HG03457 (cell line): Measurements from ENCODE around the gene ZBTB20.
"Not testable (repeated sequence)": the region's sequence is repeated elsewhere in the genome, so short reads cannot be mapped to it uniquely, and the experiment has no call there.

Source experiments
- ATAC-seq: cut with Tn5 transposase; IDR thresholded peaks from one replicate; pipeline ENCODE4 v1.9.1; 2021; ENCODE audit warnings: moderate number of reproducible peaks; ENCODE audit not compliant: unreplicated experiment

Gene ZBTB20

GRCh38 chr3:115146418-115147328 is at the start of gene ZBTB20:
TSS of gene ZBTB20 (minus strand) at chr3:115147288.
- ATAC-seq: peak; percentile 12

DNA sequence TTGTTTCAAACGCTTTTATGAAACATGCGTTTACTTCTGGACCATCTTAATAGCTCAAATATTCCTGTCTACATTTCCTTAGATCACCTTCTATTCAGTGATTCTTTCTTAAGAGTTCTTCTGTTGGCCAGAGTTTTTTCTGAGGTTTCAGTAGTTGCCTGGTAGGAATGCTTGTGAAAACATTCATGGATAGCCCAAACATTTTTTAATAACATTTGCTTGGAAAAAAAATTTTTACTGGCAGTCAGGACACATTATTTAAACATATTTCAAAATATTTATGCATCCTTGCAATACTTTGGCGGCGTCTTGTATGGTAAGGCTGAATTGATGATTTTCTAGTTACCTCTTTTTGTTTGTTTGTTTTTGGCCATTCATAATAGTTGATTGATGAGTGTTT is 47.4 kb upstream of the ZBTB20 start:
- no peak for ATAC-seq

DNA sequence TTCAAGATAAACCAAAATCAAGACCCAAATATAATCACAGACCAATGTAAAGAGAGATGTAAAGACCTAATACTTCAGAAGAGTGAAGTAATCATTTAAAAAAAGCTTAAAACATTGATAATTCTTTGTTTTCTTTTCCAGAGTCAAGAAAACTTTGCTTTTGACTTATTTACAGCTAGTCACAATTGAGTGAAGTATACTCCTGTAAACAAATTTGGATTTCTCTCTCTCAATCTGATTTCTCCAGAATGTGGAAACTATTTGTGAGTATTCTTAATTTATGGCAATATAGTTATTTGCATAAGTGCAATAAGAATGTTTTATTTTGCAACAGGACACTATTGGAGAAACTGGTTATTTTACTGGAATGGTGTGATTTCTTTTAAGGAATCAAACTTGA is 43.7 kb upstream of the ZBTB20 start:
- no peak for ATAC-seq

- ATAC-seq: peak; percentile 99
Measured at GRCh38 chr3:115187149-115187757, 40.2 kb upstream of the ZBTB20 start.

DNA sequence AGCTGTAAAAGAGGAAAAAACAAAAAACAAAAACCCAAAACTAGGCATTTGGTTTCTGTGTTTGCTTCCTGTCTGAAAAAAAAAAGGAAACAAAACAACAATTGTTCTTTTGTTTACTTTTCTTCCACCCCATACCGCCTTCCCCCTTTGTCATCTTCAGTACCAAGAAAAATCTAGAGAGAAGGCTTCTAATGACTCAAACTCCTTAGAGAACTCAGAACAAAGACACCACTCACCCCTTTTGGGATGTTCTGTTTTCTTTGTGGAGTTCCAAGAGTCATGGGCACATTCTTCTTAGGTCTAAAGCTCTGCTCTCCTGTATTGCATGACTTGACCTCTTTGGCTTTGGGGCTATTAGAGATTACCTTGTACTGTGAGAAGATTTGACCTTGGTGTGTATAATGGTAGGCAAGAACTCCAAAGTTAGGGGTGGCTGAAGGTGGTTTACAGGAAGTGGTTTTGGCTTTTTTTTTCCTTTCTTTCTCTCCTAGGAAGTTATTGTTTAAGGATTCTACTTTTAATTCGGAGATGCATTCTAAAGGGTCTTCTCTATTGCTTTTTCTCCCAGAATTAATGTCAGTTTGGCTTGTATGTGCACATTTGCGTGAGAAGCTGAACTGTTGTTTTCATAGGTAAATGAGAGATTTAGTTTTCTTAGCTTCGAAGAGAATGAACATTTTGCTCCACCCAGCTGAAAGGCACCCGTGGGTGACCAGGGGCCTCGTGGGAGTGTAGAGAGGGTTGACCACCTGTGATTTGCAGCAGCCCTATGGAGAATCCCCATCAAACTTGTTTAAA is 39.5 kb upstream of the ZBTB20 start:
- ATAC-seq: peak; percentile 31

DNA sequence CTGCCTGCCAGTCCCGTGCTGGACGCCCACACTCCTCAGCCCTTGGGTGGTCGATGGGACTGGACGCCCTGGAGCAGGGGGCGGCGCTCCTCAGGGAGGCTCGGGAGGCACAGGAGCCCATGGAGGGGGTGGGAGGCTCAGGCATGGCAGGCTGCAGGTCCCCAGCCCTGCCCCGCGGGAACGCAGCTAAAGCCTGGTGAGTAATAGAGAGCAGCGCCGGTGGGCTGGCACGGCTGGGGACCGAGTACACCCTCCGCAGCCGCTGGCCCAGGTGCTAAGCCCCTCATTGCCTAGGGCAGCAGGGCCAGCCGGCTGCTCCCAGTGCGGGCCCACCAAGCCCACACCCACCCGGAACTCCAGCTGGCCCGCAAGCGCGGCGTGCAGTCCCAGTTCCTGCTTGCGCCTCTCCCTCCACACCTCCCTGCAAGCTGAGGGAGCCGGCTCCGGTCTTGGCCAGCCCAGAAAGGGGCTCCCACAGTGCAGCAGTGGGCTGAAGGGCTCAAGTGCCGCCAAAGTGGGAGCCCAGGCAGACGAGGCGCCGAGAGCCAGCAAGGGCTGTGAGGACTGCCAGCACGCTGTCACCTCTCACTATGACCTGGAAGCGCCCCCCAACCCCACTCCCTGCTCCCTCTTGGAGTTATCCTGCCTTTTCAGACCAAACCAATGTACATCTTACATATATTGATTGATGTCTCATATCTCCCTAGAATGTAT is 37.9 kb upstream of the ZBTB20 start:
- not testable (repeated sequence) for ATAC-seq

GRCh38 chr3:115178930-115179329 is 31.8 kb upstream of the ZBTB20 start:
- ATAC-seq: not testable (repeated sequence)

DNA sequence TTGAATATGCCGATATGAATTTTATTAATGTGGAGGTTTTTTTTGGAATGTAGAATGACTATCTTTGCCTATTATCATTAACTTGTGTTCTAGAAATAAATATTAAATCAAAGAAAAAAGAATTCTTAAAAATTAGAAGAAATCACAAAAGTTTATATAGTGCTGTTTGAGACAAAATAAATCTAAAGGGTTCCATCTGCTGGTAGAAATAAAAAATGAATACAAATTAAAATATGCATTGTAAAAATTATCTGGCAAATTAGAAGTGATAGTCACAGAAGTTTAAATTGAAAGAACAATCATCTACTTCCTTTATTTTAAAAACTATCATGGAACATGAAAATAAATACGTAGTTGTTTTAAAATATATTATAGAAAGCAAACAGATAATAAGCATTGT is 22.7 kb upstream of the ZBTB20 start:
- no peak for ATAC-seq

GRCh38 chr3:115165701-115166100 is 18.6 kb upstream of the ZBTB20 start:
- no peak for ATAC-seq

DNA sequence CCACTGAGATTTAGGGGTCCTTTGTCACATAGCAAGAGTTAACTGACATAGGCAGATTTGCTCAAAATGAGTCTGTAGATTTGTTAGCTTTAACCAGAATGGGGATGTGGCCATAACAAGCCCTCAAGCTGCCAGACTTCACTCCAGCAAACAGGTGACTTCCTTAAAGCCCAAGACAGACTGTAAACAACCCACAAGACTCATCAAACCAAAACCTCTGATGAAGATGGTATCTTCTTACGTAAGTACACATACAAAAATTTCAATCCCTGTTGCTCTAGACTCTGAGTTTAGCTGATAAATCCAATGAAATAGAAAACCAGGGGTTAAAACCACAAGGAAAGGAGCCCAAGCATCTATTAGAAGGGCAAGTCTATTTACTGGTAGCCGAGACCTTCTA is 18.2 kb upstream of the ZBTB20 start:
- ATAC-seq: no peak

DNA sequence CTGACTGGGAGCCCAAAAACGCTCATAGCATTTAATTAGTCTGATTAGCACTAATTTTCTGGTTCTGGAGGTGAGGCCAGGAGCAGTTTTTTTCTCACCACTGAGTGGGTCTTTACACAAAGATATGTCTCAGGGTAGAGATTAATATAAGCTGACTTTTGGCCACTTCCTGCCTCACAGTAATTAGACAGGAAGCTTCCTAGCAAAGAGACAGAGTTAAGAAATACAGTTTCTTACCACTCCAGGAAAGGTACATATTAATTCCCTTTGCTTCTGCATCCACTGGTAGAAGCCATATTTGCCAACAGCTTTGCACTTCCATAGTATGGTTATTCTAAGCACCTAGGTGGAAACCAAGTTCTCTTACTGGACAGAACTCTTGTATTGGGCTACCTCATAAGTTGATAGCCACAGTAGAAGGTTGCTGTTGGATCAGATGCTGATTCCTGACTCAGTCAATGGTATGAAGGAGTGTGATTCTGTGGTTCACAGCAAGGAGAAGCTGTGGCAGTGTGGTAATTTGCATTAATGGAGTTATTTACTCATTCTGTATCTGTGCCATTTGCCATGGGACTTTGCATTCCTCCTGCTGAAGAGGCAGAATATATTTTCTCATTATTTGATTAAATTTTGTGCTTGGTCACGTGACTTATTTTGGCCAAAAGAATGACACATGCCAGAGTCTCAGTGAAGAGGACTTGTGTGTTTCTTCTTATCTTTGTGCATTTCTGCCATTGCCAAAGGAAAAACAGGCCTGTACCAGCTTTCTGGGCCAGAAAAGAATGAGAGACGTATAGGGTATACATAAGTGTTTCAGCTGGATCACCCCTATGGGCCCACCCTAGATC is 17.5 kb upstream of the ZBTB20 start:
- ATAC-seq: no peak

- no peak for ATAC-seq
Measured at GRCh38 chr3:115162759-115163158, 15.7 kb upstream of the ZBTB20 start.

GRCh38 chr3:115161866-115162265 is 14.8 kb upstream of the ZBTB20 start:
- no peak for ATAC-seq

DNA sequence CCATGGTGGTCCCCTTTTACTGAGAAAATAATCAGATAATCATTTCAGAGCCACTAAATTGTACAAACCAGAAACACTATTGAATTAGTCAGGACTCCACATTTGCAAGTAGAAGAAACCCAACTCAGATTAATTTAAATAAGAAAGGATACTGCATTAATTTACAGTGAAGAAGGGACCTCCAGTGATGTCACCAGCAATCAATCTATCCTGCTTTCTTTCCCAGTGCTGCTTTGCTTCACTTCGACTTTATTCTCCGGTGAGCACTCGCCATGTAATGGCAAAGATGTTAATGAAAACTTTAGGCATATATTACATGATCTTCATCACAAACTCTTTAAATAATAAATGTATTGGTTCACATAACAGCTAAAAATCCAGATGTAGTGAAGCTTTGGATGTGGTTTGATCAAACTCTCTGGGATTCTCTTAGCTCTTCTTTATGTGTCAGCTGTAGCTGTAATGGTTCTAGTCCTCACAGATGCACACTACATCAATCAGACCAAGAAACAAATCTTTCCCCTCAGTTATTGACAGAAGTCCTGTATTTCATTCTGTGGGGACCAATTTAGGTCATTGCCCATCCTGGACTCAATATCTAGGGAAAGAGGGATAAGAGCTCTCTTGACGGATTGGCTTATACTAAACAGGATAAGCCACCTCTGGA is 14.2 kb upstream of the ZBTB20 start:
- ATAC-seq: no peak

DNA sequence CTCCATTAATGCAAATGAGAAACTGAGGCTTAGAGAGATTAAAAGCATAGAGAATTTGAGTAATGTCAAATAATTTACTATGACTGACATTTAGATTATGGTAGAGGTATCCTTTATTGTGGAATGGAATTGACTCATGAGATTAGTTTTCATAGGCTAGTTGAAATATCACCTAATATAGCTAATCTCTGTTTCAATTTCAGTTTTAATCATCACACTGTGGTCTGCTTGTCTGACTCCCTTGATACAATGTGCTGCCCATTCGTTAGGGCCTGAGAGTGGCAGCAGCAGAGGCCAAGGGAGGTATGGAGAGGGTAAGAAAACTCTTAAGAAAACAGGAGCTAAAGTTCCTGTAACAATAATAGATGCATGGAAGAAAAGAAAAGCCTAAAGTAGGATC is 13.2 kb upstream of the ZBTB20 start:
- peak; percentile 100 for ATAC-seq

DNA sequence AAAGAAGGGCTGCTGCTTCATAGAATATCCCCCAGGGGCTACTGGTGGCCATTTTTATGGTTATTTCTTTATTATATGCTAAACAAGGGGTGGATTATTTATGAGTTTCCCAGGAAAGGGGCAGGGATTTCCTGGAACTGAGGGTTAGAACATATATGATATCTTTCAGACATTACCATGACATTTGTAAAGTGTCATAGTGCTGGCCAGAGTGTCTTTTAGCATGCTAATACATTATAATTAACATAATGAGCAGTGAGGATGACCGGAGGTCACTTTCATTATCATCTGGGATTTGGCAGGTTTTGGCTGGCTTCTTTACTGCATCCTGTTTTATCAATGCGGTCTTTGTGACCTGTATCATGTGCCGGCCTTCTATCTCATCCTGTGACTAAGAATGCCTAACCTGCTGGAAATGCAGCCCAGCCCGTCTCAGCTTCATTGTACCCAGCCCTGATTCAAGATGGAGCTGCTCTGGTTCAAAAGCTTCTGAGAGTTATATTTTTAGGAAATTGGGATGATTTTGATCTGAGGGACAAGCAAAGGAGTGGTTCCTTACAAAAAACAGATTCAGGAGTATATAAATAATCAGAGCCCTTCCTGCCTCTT is 9.1 kb upstream of the ZBTB20 start:
- no peak for ATAC-seq

- no peak for ATAC-seq
Measured at GRCh38 chr3:115154611-115155010, 7.5 kb upstream of the ZBTB20 start.

GRCh38 chr3:115151921-115152320 is 4.8 kb upstream of the ZBTB20 start:
- no peak for ATAC-seq

DNA sequence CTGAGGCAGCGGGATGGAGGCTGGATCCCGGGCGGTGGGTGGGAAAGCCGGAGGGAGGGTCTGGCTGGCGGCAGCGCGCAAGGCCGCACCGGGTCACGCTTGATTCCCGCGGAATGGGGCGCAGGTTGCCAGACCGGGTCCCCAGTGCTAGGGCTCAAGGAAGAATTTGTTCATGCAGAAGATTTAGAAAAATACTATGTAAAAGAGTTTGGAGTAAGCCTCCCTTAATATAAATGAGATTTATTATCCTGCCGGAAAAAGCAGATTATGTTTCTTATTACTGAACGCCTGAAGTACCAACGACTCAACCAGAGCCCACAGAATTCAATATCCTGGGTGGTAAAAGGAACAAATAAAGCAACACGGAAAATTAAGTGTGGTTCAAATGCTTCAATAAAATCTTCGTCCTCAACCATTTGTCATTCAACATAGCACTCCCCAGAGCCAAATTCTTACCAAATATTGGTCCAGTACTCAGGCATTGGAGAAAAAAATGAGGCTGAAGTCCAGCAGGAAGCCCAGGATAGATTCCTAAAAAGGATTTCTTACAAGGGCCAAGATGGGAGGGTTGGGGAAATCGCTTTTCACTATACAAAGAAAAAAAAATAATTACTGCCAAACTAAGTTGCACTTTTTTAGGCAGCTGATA is 1.2 kb upstream of the ZBTB20 start:
- ATAC-seq: no peak
